Gastrocnemius medialis (tissue), 4 donors: ENCODE results near the gene LSM5.

Experiments used
- POLR2A ChIP-seq, 2 donors: fragments of 450-650 bp; IDR thresholded peaks; one replicate each; pipeline ENCODE4 v1.6.1; 2017; ENCODE audit warnings: antibody characterized with exemption in 2 of 2, mild to moderate bottlenecking in 2 of 2, moderate library complexity in 2 of 2
- TF ChIP-seq, protein P1 (sequence below), 5 experiments: fragments of 450-650 bp in 3 of 5; fragments of 200-600 bp in 2 of 5; sonication (generic) in 2 of 5; IDR thresholded peaks in 4 of 5; conservative IDR thresholded peaks in 1 of 5; 1 replicate in 4 of 5; 2 replicates in 1 of 5; pipeline ENCODE4 v1.5.1; 2016 to 2019; ENCODE audit warnings: antibody characterized with exemption in 5 of 5, mild to moderate bottlenecking in 3 of 5, moderate library complexity in 3 of 5

DNA sequence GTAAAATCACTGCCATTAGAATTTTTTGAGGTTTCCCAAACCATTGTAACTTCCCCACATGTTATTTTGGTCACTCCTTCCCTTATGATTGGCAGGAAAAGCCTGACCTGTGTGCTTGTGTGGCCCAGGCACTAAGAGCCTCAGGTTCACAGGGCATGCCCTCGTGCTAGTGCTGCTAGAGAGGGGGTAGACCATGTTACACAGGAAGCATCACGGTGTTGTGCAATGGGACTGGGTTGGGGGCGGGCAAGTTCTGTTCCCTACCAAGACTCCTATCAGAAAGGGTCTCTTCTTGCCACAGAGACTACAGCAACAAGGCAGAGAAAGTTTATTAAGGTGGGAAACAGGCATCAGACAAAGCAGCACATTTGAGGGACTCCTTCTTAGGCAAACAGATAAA is 32.2 kb downstream of the LSM5 start:
- TF ChIP-seq, protein P1, sequence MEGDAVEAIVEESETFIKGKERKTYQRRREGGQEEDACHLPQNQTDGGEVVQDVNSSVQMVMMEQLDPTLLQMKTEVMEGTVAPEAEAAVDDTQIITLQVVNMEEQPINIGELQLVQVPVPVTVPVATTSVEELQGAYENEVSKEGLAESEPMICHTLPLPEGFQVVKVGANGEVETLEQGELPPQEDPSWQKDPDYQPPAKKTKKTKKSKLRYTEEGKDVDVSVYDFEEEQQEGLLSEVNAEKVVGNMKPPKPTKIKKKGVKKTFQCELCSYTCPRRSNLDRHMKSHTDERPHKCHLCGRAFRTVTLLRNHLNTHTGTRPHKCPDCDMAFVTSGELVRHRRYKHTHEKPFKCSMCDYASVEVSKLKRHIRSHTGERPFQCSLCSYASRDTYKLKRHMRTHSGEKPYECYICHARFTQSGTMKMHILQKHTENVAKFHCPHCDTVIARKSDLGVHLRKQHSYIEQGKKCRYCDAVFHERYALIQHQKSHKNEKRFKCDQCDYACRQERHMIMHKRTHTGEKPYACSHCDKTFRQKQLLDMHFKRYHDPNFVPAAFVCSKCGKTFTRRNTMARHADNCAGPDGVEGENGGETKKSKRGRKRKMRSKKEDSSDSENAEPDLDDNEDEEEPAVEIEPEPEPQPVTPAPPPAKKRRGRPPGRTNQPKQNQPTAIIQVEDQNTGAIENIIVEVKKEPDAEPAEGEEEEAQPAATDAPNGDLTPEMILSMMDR (IDR thresholded peaks at IDR 0.05 in 4 of 5, conservative IDR thresholded peaks at IDR 0.05 in 1 of 5) = no peak
- no peak for TF ChIP-seq POLR2A (IDR thresholded peaks at IDR 0.05)
